ENCODE data around the gene HOXD11.

HOXD11 gene

DNA sequence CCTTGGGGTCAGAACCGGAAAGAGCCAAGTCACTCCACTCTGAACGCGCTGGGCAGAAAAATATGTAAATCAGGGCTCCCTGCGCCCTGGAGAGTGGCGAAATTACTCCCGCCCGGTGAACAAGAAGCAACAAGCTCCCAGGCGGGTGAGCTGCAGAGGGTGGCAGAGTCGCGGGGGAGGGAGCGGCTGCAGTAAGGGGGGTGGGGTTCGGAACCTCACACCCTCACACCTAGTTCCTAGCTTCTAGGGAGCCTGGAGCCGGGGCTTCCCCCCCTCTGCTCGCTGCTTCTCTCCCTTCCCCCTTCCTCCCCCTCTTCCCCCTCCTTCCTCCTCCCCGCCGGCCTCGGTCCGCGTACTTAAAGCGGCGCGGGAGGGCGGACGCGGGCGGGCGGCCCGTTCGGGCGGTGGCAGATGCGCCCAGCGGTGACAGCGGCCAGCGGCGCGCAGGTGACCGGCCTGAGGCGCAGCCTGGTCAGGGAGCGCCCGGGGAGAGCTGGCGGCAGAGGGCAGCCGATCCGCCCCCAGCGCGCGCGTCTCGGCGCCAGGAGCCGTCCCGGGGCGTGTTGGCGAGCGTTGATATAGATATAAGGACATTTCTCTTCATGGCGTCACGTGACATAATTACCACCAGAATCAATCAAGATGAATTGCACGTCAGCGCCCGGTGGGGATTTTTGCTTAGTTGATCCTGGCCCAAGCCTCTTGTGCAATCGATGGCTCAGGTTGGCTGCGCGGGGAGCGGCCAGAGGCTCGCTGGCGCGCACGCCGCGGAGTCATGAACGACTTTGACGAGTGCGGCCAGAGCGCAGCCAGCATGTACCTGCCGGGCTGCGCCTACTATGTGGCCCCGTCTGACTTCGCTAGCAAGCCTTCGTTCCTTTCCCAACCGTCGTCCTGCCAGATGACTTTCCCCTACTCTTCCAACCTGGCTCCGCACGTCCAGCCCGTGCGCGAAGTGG is at the start of gene HOXD11:
Gene HOXD11 (plus strand): TSS at position 700 of the 959 bp plus-strand sequence. CDS start 76 bp downstream, at position 776.
- no peak for DNase-seq

GRCh38 chr2:176063958-176064357 is 43.1 kb upstream of the HOXD11 start:
- no peak for DNase-seq

DNA sequence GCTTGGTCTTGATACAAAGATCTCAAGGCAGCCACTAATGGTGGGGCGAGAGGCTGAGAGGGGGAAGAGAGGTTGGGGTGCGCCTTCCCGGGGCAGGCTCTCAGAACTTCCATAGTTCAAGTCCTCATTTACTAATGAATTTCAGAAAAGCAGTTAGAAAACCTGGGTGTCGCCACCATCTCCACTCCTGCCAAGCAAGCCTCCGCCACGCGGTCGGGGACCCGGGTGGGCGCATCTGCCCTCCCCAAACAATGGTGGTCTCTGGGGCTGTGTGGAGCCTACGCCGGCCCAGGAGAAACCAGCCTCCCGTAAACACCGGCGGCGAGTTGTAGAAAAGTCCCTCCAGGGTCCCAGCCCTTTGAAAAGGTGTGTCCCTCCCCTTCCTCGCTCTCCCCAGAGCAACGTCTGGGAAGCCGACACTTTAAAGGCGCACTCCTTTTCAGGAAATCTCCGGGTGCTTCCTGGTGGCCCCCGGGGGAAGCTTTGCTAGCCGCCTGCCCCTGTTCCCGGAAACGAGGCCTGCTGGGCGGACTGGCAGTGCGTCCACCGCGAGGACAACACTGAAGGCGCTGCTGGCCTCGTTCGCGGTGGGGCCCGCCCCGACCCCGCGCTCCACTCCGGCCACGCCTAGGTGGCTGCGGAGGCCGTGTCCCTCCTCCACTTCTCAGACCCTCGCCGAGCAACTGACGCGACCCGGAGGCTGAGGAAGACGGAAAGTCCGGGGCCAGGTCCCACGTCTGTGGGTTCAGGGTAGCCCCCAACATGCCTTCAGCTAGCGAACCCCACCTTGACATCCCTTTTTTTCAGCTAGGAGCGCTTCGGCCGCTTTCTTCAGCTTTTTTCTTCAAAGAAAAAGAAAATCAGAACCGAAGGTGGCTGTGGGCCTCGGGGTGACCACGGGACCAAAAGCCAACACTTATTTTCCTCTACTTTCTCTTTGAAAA is 40.2 kb upstream of the HOXD11 start:
- no peak for DNase-seq

DNA sequence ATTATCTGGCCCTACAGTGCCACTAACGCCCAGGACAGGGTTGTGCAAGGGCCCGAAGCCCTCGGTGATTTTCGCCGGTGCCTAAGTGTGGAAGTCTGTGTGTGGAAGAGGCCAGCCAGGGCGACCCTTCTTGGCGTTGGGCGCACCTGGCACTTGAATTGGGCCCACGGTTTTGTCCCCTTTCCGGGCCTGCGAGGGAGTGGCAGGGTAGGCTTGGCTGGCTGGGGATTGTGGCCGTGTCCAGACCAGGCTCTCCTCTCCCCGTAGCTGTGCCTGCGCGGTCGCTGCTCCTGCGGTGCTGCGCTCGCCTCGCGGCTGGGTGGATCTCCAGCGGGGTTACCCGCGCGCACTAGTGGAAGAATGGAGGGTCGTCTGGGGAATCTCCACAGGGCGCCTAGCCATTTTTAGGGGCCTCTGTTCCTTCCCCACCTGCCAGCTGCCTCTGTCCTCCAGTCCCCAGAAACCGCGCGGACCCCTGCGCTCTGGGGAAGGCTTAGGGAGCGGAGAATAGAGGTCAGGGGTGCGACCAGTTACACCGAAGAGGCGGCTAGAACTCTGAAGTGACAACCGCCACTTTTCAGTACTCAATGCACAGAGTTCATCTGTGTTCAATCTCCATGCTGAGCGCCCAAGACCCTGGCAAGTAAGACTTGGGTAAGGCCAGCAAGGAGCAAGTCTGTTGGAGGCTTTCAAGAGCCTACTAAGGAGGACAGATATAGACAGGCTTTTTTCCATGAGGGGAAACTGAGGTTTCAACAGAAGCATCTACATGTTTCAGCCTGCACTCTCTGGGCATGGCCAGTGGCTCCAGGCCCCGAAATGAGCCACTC is 39.3 kb upstream of the HOXD11 start:
- no peak for DNase-seq

- no peak for DNase-seq
Measured at GRCh38 chr2:176068419-176068832, 38.7 kb upstream of the HOXD11 start.

DNA sequence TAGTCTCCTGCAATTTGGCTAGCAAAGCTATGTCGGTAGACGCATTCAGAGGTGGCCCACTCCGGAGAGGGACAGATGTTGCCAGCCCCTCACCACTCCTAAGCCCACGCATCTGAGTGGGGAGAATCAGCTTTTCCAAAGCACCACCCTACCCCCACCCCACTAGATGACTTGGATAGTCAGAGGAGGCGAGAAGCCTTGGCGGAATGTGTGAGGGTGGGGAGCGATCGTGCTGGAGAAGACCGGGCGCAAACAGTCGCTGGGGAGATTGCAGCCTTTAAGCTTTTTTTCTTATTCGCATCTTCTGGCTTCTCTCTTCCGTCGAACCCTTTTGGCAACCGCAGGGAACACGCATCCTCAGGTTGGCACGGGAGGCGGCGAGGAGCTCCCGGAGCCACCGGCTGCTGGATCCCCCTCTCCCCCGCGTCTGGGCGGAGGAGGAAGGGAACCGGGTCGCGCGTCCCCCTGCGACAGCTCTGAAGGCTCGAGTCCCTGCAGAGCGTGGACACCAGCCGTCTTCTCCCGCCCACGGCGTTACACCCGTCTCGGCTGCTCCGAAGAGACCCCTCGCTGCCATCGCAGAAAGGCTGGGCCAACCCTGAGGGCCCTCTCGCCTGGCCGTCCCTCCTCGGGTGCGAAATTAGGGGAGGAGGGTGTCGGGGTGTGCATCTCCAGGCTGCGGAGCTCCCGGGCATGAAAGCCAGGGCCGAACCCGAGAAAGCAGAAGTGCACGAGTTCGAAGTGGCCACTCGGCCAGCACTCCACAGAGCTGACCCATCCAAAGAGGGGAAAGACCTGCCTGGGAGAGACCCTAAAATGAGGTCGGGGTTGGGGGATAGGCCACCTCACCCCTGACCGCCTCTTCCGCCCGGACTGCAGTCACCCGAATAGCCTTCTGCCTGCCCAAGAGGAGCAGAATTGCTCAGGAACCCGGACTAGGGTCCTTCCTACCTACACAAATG is 35.5 kb upstream of the HOXD11 start:
- DNase-seq, result no peak

DNA sequence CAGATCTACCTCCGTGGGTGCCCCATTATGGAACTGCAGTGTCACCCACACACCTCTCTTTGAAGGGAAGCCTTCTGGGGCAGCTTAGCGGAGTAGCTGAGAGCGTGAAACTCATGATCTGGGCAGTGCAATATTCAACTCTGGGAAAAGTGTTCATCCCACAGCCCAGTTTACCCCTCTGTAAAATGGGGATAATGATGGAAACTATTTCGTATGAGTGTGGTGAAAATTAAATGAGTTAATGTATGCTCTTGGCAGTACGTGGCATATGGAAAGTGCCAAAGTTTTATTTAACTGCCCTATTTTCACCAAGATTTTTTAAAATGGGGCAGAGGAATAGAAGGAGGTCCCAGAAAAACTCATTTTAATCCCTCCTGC is 34.8 kb upstream of the HOXD11 start:
- no peak for DNase-seq

GRCh38 chr2:176072951-176073904 is 33.9 kb upstream of the HOXD11 start:
- no peak for DNase-seq

DNA sequence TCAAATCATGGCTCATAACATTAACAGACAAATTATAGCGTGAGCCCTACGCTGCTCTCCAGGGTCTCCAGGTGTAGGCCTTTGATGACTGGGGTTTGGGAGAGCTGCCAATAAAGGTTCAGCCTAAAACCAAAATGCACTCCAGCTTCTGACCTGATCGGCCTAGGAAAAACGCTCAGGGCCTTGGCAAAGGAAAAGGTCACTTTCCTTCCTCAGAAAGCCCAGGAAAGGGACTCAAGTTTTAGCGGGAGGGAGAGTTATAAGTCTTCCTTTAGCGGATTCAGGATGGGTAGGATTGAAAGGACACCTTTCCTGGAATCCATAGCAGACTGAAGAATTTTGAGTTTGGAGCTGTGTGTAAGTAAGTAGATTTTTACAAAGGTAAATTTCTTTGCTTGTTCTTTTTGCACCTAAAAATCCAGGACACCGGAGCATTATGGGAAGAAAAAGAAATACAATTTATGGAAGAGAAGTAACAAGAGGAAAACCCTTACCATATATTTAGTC is 32.1 kb upstream of the HOXD11 start:
- DNase-seq, result no peak

DNA sequence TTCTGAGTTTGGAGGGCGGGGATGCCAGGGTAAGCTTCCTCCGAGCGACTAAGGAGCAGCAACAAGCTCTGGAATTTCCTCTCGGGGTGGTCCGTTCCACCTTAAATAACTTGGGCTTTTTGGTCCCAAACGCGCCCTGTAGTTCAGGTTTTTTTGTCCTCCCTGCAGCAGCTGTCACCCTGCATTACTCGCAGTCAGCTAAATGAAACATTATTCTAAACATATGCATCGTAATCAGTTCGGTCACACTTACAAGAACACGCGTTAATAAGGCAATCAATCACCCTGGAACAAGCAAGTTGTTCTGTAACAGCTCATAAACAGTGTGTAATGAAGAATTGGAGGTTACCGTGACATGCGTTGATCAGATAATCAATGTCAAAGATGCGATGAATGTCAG is 31.6 kb upstream of the HOXD11 start:
- no peak for DNase-seq

- DNase-seq, result no peak
Measured at GRCh38 chr2:176076063-176076462, 31.0 kb upstream of the HOXD11 start.

DNA sequence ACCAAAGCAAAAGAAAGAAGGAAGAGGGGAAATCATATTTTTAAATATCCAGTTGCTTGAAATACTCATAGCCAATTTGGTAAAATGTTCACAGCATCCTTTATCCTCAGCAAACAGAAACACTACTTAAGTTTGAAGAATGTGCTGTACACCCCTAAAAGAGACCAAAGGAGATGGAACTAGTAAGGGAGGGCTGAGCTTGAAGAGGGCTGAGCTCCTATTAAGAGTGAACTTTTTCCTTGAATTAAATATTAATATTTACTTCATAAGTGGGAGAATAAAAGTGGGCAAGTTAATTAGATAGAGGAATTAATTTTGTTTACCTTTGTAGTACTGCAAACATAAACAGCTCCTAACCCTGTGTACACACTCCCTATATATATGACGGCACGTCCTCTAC is 30.3 kb upstream of the HOXD11 start:
- no peak for DNase-seq

DNA sequence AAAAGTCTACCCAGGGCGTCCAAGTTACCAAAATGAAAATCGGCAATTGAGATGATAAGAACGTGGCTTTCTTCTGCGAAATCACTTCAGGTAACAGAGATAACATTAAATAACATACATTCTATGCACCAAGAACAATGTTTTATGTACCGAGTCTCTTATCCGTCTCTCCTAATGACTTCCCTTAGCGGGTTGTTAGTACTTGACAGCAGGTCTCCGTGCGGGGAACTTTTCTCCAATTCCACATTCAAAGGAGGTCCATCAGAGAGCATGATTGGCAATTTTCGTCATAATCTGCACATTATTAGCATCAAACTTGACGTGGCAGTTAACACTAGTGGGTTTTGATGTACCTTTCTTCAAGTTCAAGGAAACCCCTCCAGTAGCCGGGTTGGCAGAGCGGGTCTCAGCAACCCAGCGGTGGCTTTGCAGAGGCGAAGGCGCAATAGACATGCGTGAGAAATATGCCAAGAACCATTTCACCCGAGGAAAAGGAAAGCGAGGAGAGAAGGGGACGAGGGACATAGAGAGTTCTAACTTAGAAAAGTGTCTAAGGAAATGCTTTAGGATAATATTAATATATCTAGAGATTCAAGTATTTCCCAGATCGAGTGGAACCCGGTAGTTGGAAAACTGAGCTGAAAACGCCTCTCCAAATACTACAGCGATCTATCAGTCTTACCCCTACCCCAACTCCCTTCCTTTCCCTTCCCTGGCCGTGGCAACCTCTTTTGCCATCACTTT is 28.4 kb upstream of the HOXD11 start:
- no peak for DNase-seq

GRCh38 chr2:176079285-176079830 is 27.7 kb upstream of the HOXD11 start:
- no peak for DNase-seq

DNA sequence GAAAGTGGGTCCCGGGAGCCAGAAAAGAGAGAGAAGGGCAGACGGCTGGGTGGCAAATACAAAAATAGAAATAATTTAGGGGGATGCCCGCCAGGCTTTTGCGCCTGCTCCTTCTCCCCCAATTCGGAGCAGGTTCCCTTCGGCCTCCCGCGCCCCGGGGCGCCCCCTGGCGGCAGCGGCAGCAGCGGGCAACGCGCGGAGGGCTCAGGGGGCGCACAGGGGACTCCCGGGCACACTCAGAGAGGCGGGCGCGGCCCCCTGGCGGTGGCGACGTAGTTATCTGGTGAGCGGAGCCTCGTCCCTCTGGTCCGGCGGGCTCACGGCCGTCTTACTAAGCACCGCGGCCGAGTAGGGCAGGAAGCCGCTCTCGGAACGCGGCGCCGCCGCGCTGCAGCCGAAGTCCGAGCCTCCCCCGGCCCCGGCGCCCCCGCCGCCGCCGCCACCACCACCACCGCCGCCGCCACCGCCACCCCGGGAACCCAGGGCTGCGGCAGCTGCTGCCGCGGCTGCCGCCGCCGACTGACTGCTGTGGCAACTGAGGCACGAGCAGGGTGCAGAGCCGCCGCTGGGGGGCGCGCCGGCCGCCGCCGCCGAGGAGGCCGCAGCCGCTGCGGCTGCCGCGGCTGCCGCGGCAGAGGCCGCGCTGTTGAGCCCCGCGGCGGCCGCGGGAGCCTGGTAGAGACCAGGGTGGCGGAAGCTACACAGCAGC is 27.1 kb upstream of the HOXD11 start:
- DNase-seq, result no peak

DNA sequence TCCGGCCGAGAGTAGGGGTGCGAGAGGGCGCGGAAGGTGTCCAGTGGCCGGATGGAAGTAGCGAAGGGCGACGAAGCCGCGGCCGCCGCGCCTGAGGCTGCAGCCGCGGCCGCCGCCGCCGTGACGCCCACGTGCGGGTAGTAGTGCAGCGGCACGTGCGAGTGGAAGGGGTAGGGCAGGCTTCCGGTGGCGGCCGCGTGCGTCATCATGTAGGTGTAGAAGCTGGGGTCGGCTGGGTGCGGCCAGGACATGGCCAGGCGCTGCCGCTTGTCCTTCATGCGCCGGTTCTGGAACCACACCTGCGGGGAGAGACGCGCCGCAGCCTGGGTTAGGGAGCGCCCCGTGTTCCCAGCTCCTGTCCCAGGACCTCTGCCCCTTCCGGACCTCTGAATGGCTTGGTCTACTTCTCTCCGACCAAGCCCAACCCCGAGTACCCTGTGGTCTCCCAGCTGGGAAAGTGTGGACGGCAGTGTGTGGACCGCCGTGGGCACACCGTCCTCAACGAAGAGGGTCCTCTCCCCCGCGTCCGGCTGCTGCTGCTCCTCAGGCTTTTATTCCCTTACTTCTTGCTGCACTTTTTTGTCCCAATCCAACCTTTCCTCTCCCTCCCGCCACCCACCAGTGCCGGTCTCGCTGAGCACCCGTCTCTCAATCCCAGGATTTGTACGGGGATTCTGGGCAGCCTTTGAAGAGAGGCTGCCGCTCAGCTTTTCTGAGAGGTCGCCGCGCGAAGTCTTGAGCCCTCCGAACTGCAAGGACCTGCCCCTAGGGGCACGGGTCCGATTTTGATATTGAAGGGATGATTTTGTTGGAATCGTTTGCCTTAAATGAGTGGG is 26.3 kb upstream of the HOXD11 start:
- no peak for DNase-seq

GRCh38 chr2:176081376-176081836 is 25.7 kb upstream of the HOXD11 start:
- DNase-seq, result no peak

All from CD4-positive, alpha-beta T cell treated with Interleukin-15 for 1 hour (primary cell).